ENCODE data around the gene RPL19.

DNA sequence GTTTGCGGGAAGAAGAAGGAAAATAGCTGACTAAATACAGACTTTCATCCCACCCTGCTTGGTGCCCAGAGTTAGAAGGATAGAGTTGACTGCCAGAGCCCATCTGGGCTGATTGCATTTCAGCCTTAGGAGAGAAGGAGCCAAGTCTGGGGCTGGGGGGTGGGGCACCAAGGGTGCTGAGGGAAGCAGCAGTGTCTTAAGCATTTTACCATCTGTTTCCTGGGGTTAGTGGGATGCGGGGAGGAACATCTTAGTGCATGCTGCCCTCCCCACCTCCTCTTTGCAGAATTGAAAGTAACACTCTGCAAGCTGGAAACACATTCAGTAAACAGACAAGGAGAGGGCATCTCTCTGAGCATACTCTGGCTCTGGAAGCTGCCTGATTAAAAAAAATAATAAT, 32.6 kb upstream of the RPL19 start:
- no peak for TF ChIP-seq CTCF (IDR thresholded peaks at IDR 0.05)
- TF ChIP-seq POLR2AphosphoS5 (IDR thresholded peaks at IDR 0.05), result no peak
